ENCODE results near the gene EEA1.

The EEA1 gene

DNA sequence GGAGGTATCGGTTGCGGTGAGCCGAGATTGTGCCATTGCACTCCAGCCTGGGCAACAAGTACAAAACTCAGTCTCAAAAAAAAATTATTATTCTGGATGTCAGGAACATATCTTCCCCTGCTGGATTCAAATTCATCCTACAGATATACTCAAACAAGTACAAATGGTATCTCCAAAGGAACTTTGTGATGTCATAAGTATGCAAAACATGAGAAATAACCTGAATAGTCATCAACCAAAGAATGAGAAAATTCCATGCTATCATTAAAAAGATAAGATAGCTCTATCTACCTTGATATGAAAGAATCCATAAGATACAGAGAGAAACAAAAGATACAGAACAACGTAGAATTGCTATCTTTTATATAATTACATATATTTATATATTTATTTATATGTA, 67.7 kb downstream of the EEA1 start:
- TF ChIP-seq, protein P1, sequence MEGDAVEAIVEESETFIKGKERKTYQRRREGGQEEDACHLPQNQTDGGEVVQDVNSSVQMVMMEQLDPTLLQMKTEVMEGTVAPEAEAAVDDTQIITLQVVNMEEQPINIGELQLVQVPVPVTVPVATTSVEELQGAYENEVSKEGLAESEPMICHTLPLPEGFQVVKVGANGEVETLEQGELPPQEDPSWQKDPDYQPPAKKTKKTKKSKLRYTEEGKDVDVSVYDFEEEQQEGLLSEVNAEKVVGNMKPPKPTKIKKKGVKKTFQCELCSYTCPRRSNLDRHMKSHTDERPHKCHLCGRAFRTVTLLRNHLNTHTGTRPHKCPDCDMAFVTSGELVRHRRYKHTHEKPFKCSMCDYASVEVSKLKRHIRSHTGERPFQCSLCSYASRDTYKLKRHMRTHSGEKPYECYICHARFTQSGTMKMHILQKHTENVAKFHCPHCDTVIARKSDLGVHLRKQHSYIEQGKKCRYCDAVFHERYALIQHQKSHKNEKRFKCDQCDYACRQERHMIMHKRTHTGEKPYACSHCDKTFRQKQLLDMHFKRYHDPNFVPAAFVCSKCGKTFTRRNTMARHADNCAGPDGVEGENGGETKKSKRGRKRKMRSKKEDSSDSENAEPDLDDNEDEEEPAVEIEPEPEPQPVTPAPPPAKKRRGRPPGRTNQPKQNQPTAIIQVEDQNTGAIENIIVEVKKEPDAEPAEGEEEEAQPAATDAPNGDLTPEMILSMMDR (IDR thresholded peaks at IDR 0.05; ENCODE audit: low read depth, low read length): no peak
- Histone ChIP-seq H3K27me3 (ENCODE audit: insufficient read depth, low read depth, severe bottlenecking) (no peaks in the 10 kb centered on the region), H3K9me3 (ENCODE audit: severe bottlenecking) (no peaks in the 10 kb centered on the region), H3K27ac (no peak overlapping the region), H3K4me3 (ENCODE audit: low read depth, low read length) (no peak overlapping the region), H3K36me3 (peaks cover 3% of the 10 kb centered on the region)
- no peak for DNase-seq

DNA sequence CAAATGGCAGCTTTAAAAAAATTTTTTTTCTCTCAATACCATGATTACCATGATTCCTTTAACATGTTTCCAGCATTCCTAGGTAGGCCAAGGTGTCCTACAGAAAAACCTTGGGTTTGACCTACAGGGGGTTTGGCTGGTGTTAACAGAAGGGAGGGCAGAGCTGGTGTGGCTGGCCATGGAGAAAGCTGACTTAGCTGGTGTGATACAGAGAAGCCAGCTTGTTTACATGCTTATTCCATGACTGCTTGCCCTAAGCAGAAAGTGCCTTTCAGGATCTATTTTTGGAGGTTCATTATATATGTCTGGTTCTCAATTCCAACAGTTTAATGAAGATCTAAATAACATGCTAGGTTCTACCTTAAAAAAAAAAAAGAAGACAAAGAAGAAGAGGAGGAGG, 68.6 kb downstream of the EEA1 start:
- TF ChIP-seq, protein P1 (IDR thresholded peaks at IDR 0.05; ENCODE audit: low read depth, low read length): no peak
- DNase-seq: no peak
- Histone ChIP-seq H3K9me3 (ENCODE audit: severe bottlenecking) (no peaks in the 10 kb centered on the region), H3K36me3 (peaks cover 3% of the 10 kb centered on the region), H3K4me3 (ENCODE audit: low read depth, low read length) (no peak overlapping the region), H3K27ac (no peak overlapping the region), H3K27me3 (ENCODE audit: insufficient read depth, low read depth, severe bottlenecking) (no peaks in the 10 kb centered on the region)

DNA sequence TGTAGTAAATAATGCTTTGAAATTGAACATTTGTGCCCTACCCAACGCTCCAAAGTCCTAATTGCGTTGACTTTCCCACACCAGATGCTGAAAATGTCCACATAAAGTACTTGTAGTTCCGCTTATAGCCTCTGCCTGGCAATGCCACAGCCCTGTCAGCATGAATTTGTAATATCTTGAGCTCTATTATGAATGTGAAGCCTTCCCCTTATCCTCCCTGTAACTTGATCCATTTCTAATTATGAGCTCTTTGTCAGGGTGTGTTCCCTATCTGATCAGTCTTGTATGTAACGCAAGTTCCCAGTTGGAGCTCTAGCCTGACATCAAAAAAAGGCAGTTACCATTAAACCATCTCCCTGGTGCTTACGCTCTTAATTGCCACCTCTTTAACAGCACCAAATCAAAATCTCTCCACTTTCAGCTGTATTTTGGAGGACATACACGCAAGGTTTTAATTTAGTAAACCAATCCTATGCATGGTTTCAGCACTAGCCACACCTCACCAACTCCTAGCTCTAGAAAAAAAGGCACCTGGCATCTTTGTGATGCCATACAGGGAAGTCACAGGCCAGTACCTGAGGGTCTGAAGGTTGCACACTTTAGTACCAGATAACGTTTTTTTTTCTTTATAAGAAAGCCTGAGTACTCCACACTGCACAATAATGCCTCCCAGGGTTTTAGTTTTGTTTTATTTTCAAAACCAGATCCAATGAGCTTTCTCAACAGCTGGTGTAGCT, 69.3 kb downstream of the EEA1 start:
- TF ChIP-seq, protein P1 (IDR thresholded peaks at IDR 0.05; ENCODE audit: low read depth, low read length): no peak
- no peak for DNase-seq
- no peaks in the 10 kb centered on the region for H3K27me3 ChIP-seq (ENCODE audit: insufficient read depth, low read depth, severe bottlenecking)
- no peak overlapping the region for H3K4me3 ChIP-seq (ENCODE audit: low read depth, low read length)
- no peaks in the 10 kb centered on the region for H3K9me3 ChIP-seq (ENCODE audit: severe bottlenecking)
- no peak overlapping the region for H3K27ac ChIP-seq
- peaks cover 3% of the 10 kb centered on the region for H3K36me3 ChIP-seq

DNA sequence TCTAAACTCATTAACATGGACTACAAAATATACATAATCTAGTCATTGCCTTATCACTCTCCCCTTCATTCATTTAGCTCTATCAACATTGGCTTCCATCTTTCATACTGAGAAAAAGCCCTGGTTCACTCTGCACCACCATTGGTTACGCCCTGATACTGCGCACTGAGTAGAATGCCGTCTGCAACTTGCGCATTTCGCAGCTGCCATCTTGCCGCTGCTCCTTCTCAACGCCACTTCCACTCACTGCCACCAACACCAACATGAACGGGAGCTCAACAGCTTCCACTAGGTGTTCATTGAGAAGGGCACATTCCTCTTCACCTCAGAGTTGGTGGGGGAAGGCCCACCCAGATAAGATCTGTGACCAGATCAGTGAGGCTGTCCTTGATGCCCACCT, 71.3 kb downstream of the EEA1 start:
- Histone ChIP-seq H3K36me3 (peaks cover 3% of the 10 kb centered on the region), H3K27ac (no peak overlapping the region)
- TF ChIP-seq, protein P1 (IDR thresholded peaks at IDR 0.05; ENCODE audit: low read depth, low read length): no peak

DNA sequence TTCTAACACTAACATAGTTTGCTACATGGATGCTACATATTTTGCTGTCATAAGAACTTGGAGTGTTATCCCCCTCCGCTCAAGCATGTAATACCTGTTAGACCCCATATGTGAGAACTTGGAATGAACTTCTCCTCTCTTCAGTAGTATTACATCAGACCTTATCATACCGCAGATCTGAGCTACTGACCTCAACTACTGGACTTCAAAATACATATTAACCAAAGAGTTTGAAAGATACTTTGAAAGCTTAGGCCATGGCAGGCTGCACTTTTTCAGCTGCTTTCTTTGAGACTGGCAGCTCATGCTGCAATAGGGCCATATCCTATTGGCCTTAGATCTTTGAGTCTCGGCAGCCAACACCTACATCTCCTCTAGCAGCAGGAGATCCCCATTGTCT, 74.8 kb downstream of the EEA1 start:
- H3K27me3 ChIP-seq (ENCODE audit: insufficient read depth, low read depth, severe bottlenecking): no peaks in the 10 kb centered on the region
- peaks cover 23% of the 10 kb centered on the region for H3K36me3 ChIP-seq
- H3K4me3 ChIP-seq (ENCODE audit: low read depth, low read length): no peak overlapping the region
- TF ChIP-seq, protein P1 (IDR thresholded peaks at IDR 0.05; ENCODE audit: low read depth, low read length): no peak
- no peaks in the 10 kb centered on the region for H3K9me3 ChIP-seq (ENCODE audit: severe bottlenecking)
- H3K27ac ChIP-seq: no peak overlapping the region
- no peak for DNase-seq

More for the DNA sequence above, 71.3 kb downstream of the EEA1 start:
- Histone ChIP-seq H3K4me3 (ENCODE audit: low read depth, low read length) (no peak overlapping the region), H3K27me3 (ENCODE audit: insufficient read depth, low read depth, severe bottlenecking) (no peaks in the 10 kb centered on the region), H3K9me3 (ENCODE audit: severe bottlenecking) (no peaks in the 10 kb centered on the region)
- no peak for DNase-seq

DNA sequence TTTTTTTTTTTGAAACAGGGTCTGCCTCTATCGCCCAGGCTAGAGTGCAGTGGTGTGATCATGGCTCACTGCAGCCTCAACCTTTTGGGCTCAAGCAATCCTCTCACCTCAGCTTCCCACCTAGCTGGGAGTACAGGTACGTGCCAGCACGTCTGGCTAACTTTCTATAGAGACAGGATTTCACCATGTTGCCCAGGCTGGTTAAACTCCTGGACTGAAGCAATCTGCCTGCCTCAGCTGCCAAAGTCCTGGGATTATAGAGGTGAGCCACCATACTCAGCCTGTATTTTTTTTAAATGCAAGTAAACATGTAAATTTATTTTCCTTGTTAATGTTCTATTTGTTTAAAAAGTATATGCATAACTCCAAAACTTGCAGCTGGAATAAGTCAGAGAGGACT, 80.4 kb downstream of the EEA1 start:
- Histone ChIP-seq H3K4me3 (ENCODE audit: low read depth, low read length) (no peak overlapping the region), H3K9me3 (ENCODE audit: severe bottlenecking) (no peaks in the 10 kb centered on the region), H3K36me3 (peaks cover 21% of the 10 kb centered on the region), H3K27me3 (ENCODE audit: insufficient read depth, low read depth, severe bottlenecking) (no peaks in the 10 kb centered on the region), H3K27ac (no peak overlapping the region)
- TF ChIP-seq, protein P1 (IDR thresholded peaks at IDR 0.05; ENCODE audit: low read depth, low read length): no peak
- no peak for DNase-seq
